Suprapubic skin (tissue), 4 donors: ENCODE results near the gene COG7. TPM values are rescaled to one million over a fixed set of nuclear protein-coding genes. Genes with fewer than 3 reads are reported as not detected.

Experiments
- DNase-seq, 2 donors: peaks; one replicate each; pipeline ENCODE4 v3.0.0-alpha.2; 2019; ENCODE audit warnings: low spot score in 2 of 2
- H3K27ac ChIP-seq: fragments of 200-600 bp; sonication (generic); one replicate; pipeline ENCODE4 v1.5.1; 2019
- H3K27me3 ChIP-seq: fragments of 200-600 bp; sonication (generic); one replicate; pipeline ENCODE4 v1.5.1; 2019
- H3K36me3 ChIP-seq: fragments of 200-600 bp; sonication (generic); one replicate; pipeline ENCODE4 v1.5.1; 2019
- H3K4me1 ChIP-seq: fragments of 200-600 bp; sonication (generic); one replicate; pipeline ENCODE4 v1.5.1; 2019
- H3K4me3 ChIP-seq: fragments of 200-600 bp; sonication (generic); one replicate; pipeline ENCODE4 v1.5.1; 2019; ENCODE audit warnings: mild to moderate bottlenecking
- H3K9me3 ChIP-seq: fragments of 200-600 bp; sonication (generic); one replicate; pipeline ENCODE4 v1.5.1; 2019
- EP300 ChIP-seq: sonication (generic); formaldehyde crosslinking; IDR thresholded peaks from one replicate; pipeline ENCODE4 v1.6.1; 2017; ENCODE audit warnings: antibody characterized with exemption
- POLR2A ChIP-seq, 2 donors: fragments of 450-650 bp; IDR thresholded peaks; one replicate each; pipeline ENCODE4 v1.6.1; 2017; ENCODE audit warnings: antibody characterized with exemption in 2 of 2, mild to moderate bottlenecking in 2 of 2, moderate library complexity in 2 of 2
- POLR2AphosphoS5 ChIP-seq, 3 donors: sonication (generic); formaldehyde crosslinking; IDR thresholded peaks; one replicate each; pipeline ENCODE4 v1.6.1; 2017; ENCODE audit warnings: antibody characterized with exemption in 3 of 3
- WGBS: methylation state at CpG from one replicate; pipeline ENCODE4 v1.1.5; 2018; 5-methylcytosine and 5-hydroxymethylcytosine counted together
- total RNA-seq, 4 donors: library from RNA; depleted of rRNA; stranded (reverse); fragments of >200 nt; gene quantifications; one replicate each; pipeline ENCODE4 v1.1.0, GENCODE V29; 2016
- TF ChIP-seq, protein P1 (sequence below), 2 donors: fragments of 200-600 bp in 1 of 2; fragments of 450-650 bp in 1 of 2; sonication (generic) in 1 of 2; IDR thresholded peaks; one replicate each; pipeline ENCODE4 v1.5.1; 2016 to 2019; ENCODE audit warnings: antibody characterized with exemption in 2 of 2, mild to moderate bottlenecking in 1 of 2, moderate library complexity in 1 of 2

COG7 gene
- total RNA-seq, 4 donors from 2014 or later: 16.3 to 73.7 (median 24.6) TPM

DNA sequence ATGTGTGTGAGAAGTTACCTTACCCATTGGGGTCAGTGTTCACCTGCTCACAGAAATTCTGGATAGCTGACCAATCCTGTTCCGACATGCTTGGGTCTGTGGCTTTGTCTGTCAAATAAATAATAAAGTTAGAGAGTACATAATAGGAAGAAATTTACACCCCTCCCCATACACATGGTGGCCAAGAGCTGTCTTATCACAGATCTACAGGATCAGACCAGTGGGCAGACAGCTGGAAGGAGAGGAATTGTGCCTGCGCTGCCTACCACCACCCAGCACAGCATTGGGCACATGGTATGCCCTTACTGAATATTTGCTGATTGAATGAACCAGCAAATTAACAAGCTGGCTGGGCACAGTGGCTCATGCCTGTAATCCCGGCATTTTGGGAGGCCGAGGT, 42.7 kb upstream of the COG7 start:
- Histone ChIP-seq H3K27me3 (no peaks in the 10 kb centered on the region), H3K36me3 (peaks cover 42% of the 10 kb centered on the region), H3K9me3 (no peaks in the 10 kb centered on the region), H3K4me3 (no peak overlapping the region), H3K4me1 (peaks cover 64% of the 10 kb centered on the region), H3K27ac (no peak overlapping the region)
- no peak for DNase-seq
- 99% methylated on average over 4 of the region's 4 CpGs for WGBS
- no peak for TF ChIP-seq POLR2A (IDR thresholded peaks at IDR 0.05)
- TF ChIP-seq POLR2AphosphoS5 (IDR thresholded peaks at IDR 0.05): no peak
- TF ChIP-seq, protein P1, sequence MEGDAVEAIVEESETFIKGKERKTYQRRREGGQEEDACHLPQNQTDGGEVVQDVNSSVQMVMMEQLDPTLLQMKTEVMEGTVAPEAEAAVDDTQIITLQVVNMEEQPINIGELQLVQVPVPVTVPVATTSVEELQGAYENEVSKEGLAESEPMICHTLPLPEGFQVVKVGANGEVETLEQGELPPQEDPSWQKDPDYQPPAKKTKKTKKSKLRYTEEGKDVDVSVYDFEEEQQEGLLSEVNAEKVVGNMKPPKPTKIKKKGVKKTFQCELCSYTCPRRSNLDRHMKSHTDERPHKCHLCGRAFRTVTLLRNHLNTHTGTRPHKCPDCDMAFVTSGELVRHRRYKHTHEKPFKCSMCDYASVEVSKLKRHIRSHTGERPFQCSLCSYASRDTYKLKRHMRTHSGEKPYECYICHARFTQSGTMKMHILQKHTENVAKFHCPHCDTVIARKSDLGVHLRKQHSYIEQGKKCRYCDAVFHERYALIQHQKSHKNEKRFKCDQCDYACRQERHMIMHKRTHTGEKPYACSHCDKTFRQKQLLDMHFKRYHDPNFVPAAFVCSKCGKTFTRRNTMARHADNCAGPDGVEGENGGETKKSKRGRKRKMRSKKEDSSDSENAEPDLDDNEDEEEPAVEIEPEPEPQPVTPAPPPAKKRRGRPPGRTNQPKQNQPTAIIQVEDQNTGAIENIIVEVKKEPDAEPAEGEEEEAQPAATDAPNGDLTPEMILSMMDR (IDR thresholded peaks at IDR 0.05): no peak
- TF ChIP-seq EP300: no peak

DNA sequence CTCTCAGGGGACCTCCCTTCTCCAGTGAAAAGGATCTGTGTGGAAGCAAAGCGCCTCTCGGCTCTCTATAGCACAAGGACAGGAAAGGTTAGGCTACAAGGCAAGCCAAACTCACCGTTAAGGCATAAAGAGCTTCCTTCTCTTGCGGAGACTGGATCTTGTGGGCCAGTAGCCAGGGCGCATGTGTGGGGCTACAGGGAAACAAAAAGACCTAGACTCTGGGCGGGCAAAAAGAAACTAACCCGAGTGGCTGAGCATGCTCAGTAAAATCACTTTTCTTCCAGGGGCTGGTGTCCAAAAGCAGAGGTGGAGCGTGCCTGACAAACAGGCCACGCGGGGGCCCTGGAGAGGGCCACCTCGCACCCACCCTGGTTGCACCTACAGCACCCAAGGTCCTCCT, 41.2 kb upstream of the COG7 start:
- Histone ChIP-seq H3K4me1 (peaks cover 51% of the 10 kb centered on the region), H3K4me3 (no peak overlapping the region), H3K36me3 (peaks cover 55% of the 10 kb centered on the region), H3K27ac (peak overlapping the region; percentile 46), H3K9me3 (no peaks in the 10 kb centered on the region), H3K27me3 (no peaks in the 10 kb centered on the region)
- no peak for TF ChIP-seq EP300
- TF ChIP-seq, protein P1 (IDR thresholded peaks at IDR 0.05): no peak
- TF ChIP-seq POLR2AphosphoS5 (IDR thresholded peaks at IDR 0.05): no peak
- TF ChIP-seq POLR2A (IDR thresholded peaks at IDR 0.05): no peak
- WGBS: 67% methylated on average over 10 of the region's 11 CpGs
- DNase-seq: no peak

DNA sequence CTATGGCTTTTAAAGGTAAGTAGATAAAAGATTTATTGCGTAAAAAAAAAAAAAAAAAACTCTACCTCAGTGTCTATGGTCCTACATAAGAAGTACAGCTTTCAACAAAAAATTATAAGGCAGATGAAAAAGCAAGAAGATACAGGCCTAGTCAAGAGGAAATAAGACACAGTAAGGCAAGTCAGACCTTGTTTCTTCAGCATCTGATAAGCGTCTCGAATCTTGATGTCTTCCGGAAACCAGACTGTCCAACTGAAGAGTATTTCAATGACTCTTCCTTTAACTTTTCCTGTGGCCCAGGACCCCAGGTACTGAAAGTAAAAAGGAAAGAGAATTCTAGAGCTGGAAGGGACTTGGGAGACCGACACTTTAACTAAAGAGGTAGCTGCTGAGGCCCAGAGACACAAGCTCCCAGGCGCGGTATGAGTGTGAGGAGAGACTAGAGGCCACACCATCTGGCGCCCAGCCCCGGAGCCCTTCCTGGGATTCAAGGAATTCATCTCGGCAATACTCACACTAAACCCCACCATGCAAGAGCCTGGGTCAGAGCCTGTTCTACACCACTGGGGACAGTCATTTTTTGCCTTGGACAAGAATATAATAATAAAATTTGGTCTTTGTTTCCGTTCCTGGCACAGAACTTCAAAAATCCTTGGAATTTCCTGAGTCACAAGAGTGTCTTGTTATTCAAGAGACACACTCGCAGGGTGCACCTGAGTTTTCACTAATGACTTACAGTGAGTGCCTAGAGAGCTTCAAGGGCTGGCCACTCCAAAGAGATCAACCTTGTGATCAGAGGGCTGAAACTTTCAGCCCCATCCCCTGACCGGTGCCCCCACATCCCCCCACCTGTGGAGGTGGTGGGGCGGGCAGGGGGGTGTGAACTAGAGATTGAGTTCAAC, 38.8 kb upstream of the COG7 start:
- Histone ChIP-seq H3K36me3 (peaks cover 79% of the 10 kb centered on the region), H3K27me3 (no peaks in the 10 kb centered on the region)

DNA sequence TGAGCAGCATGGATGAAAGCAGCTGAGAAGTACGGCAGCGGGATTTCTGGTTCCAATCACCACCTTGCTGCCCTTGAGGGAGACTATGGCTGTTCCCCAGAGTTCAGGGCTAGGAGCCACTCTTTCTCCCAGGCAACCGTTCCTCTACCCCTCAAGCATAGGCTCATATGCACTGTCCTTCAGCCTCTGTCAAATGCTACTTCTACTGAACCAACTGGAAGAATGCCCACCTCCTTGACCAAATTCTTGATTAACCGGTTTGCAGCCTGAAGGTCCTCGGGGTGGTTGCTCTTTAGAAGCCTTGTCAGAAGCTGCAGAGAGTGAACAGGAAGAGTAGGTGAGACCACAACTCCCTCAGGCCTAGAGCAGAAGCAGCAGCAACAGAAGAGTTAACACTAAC, 33.5 kb upstream of the COG7 start:
- DNase-seq: no peak
- Histone ChIP-seq H3K27me3 (no peaks in the 10 kb centered on the region), H3K36me3 (peaks cover 91% of the 10 kb centered on the region), H3K27ac (no peak overlapping the region), H3K4me1 (peaks cover 7% of the 10 kb centered on the region), H3K4me3 (no peak overlapping the region), H3K9me3 (no peaks in the 10 kb centered on the region)
- TF ChIP-seq POLR2AphosphoS5 (IDR thresholded peaks at IDR 0.05): no peak
- TF ChIP-seq POLR2A (IDR thresholded peaks at IDR 0.05): no peak
- no peak for TF ChIP-seq EP300
- TF ChIP-seq, protein P1 (IDR thresholded peaks at IDR 0.05): no peak
- 67% methylated on average over 5 of the region's 5 CpGs for WGBS

More for the DNA sequence above, 38.8 kb upstream of the COG7 start:
- TF ChIP-seq POLR2A (IDR thresholded peaks at IDR 0.05): no peak
- TF ChIP-seq, protein P1 (IDR thresholded peaks at IDR 0.05): no peak
- no peak for TF ChIP-seq POLR2AphosphoS5 (IDR thresholded peaks at IDR 0.05)
- TF ChIP-seq EP300: no peak
- Histone ChIP-seq H3K4me1 (peaks cover 26% of the 10 kb centered on the region), H3K9me3 (no peaks in the 10 kb centered on the region), H3K27ac (no peak overlapping the region), H3K4me3 (no peak overlapping the region)
- 48% methylated on average over 14 of the region's 14 CpGs for WGBS
- no peak for DNase-seq

DNA sequence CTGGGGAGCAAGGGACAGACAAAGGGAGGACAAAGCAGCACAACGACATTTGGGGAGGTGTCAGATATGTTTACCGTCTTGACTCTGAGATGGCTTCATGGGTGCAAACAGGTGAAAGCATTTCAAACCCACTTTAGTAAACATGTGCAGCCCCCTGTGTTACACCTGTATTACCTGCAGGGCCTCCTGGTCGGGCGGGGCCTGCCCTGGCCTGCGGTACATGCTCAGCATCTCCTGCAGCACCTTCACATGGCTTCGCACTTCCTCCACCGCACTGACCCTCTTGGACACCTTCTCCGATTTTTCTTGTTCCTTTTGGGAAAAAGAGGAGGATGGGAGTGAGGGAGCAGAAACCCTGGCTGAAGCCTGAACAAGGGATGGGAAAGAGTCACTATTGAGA, 32.9 kb upstream of the COG7 start:
- Histone ChIP-seq H3K4me3 (no peak overlapping the region), H3K27ac (no peak overlapping the region), H3K36me3 (peaks cover 96% of the 10 kb centered on the region), H3K4me1 (peaks cover 2% of the 10 kb centered on the region), H3K27me3 (no peaks in the 10 kb centered on the region), H3K9me3 (no peaks in the 10 kb centered on the region)
- no peak for DNase-seq
- TF ChIP-seq POLR2AphosphoS5 (IDR thresholded peaks at IDR 0.05) (no peak), EP300 (no peak), POLR2A (IDR thresholded peaks at IDR 0.05) (no peak)
- TF ChIP-seq, protein P1 (IDR thresholded peaks at IDR 0.05): no peak
- WGBS: 92% methylated on average over 8 of the region's 8 CpGs
